BJ (cell line): ENCODE results near the gene EN2. TPM values are rescaled to one million over a fixed set of nuclear protein-coding genes. Genes with fewer than 3 reads are reported as not detected.

ENCODE experiments used
- CTCF ChIA-PET: fragments of 350-600 bp; formaldehyde crosslinking; extraction: SDS; loops from one replicate; lab custom pipeline; 2021; ENCODE audit warnings: antibody characterized with exemption, inconsistent platforms; lab: Yijun Ruan, JAX
- POLR2A ChIA-PET: fragments of 300-600 bp; sonication (Branson Sonifier 250); formaldehyde crosslinking; extraction: SDS; loops from one replicate; lab custom pipeline; 2021; ENCODE audit warnings: antibody characterized with exemption; lab: Charles Lee
- DNase-seq: peaks from one replicate; pipeline ENCODE4 v3.0.0-alpha.2; 2011; ENCODE audit warnings: low read depth
- H3K27me3 ChIP-seq: 2 replicates; pipeline ENCODE4 v1.6.0; 2011; ENCODE audit warnings: low read length; ENCODE audit not compliant: control insufficient read depth, insufficient read depth
- H3K36me3 ChIP-seq: 2 replicates; pipeline ENCODE4 v1.5.1; 2011; ENCODE audit warnings: low read length; ENCODE audit not compliant: control insufficient read depth, insufficient read depth
- H3K4me3 ChIP-seq: 2 replicates; pipeline ENCODE4 v1.5.1; 2011; ENCODE audit warnings: low read depth, mild to moderate bottlenecking, control low read depth, low read length
- CTCF ChIP-seq: IDR thresholded peaks from 2 replicates; pipeline ENCODE4 v1.5.1; 2011; ENCODE audit warnings: low read depth, mild to moderate bottlenecking, control low read depth, inconsistent platforms, low read length, moderate library complexity; ENCODE audit not compliant: insufficient read depth
- polyA plus RNA-seq: library from polyadenylated mRNA; depleted of rRNA; stranded (reverse); fragments of >200 nt; gene quantifications from 2 replicates; pipeline ENCODE4 v1.2.3, GENCODE V29; 2011

The EN2 gene
- polyA plus RNA-seq, 1 experiment = not detected

- Histone ChIP-seq H3K36me3 (no peaks in the 10 kb centered on the region), H3K4me3 (no peak overlapping the region), H3K27me3 (no peaks in the 10 kb centered on the region)
- ChIA-PET CTCF (no interaction called here), POLR2A (no interaction called here)
- no peak for TF ChIP-seq CTCF
- no peak for DNase-seq
Measured at GRCh38 chr7:155411718-155412415, 46.1 kb upstream of the EN2 start.

GRCh38 chr7:155412416-155413253 lies 45.3 kb upstream of the EN2 start:
- no peaks in the 10 kb centered on the region for H3K27me3 ChIP-seq
- no peak for DNase-seq
- ChIA-PET POLR2A (no interaction called here), CTCF (no interaction called here)
- no peaks in the 10 kb centered on the region for H3K36me3 ChIP-seq
- H3K4me3 ChIP-seq = no peak overlapping the region
- peak; percentile 54 for TF ChIP-seq CTCF

- Histone ChIP-seq H3K27me3 (no peaks in the 10 kb centered on the region), H3K36me3 (no peaks in the 10 kb centered on the region), H3K4me3 (no peak overlapping the region)
- no peak for TF ChIP-seq CTCF
- CTCF ChIA-PET = interaction anchor here (0.7 kb wide), 1 partner anchor 22 kb away, joined by 3 read pairs; no protein-coding TSS in a partner anchor
- DNase-seq = no peak
- POLR2A ChIA-PET = no interaction called here
Measured at GRCh38 chr7:155414547-155415492, 43.1 kb upstream of the EN2 start.

GRCh38 chr7:155416646-155417380 lies 41.1 kb upstream of the EN2 start:
- no peak for TF ChIP-seq CTCF
- Histone ChIP-seq H3K4me3 (no peak overlapping the region), H3K36me3 (no peaks in the 10 kb centered on the region), H3K27me3 (no peaks in the 10 kb centered on the region)
- DNase-seq = no peak
- CTCF ChIA-PET = no interaction called here
- POLR2A ChIA-PET = no interaction called here
